ENCODE results near the gene KDM4B. TPM values are rescaled to one million over a fixed set of nuclear protein-coding genes. Genes with fewer than 3 reads are reported as not detected.

KDM4B gene
- total RNA-seq, 2 donors from 2014 or later, result 22.2 to 27.8 TPM

DNA sequence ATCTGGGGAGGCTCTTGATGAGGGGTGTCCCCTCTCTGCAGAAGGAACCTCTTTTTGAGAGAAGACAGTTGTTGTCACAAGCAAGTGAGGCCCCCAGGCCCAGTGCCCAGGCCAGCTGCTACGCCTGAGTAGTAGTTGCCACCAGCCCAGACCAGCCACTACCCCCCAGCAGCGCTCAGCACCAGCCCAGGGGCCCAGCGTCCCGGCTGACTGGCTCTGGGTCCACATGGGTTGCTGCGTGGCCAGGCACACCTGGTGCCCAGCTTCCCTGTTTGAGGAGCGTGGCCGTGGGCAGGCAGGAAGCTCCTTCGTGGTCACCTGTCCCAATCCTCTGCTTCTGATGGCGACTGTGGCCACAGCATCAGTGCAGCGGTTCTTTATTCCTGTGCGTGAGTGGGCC lies 84.7 kb downstream of the KDM4B start:
- no peak for ATAC-seq
- no peak for DNase-seq
- intact Hi-C loops (cut with DNase I), result loop anchor here in 1 of 2 donors (5.0 kb wide), 1 partner anchor 89 kb away; no protein-coding TSS in a partner anchor

DNA sequence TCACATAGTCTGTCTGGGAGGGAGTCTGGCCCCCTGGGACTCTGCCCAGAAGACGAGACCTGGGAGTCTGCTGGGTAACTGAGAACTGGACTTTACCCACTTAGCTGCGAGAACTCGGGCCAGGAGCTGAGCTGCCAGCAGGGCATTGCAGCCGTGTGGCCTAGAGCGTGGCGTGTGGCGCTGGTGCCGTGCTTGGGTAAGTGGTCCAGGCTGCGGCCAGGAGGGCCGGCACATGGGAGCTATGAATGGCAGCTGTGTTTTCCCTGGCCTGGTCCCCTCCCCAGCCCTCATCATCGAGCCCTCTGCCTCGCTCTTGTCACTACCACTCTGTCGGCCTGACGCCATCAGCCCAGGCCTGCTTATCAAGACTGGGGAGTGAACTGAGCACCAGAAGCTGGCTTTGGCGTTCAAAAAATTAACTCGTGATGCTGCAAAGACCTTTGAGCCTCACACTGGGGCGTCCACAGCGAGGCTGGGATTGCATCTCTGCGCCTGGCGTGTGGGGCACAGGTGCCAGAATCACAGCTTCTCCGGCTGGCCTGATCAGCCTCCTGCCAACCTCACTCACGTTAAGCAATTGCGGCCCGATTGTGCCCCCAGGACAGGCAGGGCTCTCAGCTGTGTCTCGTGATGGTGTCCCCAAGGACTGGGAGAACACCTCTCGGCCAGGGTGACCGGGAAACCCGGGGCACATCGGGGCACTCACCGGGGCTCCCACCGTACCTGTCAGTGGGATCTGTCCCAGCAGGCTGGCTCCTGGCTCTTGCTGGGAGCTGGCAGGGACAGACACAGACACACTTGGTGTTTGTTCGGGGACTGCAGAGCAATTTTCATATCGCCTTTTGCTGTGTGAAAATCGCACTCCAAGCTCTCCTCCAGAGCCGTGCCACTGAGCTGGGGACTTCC lies 85.9 kb downstream of the KDM4B start:
- DNase-seq (peak; percentile 62), ATAC-seq (peak; percentile 50 to 58)
- intact Hi-C loops (cut with DNase I), result loop anchor here in 1 of 2 donors (5.0 kb wide), 1 partner anchor 87 kb away; no protein-coding TSS in a partner anchor

DNA sequence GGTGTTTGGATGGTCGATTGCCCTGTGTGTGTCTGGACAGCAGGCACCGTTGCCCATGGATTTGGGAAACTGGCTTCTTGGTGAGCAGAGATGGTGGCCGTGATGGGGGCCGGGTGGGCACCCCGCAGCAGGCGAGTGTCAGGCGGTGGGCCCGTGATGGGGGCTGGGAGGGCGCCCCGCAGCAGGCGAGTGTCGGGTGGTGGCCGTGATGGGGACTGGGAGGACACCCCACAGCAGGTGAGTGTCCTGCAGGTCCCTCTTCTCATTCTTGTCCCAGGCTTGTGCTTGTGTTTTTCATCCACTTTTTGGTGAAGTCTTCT lies 86.5 kb downstream of the KDM4B start:
- ATAC-seq (no peak), DNase-seq (no peak)
- intact Hi-C loops (cut with DNase I), result no loop called here

GRCh38 chr19:5057860-5058259 lies 88.9 kb downstream of the KDM4B start:
- intact Hi-C loops (cut with DNase I), result no loop called here
- ATAC-seq (peak; percentile 5 to 20), DNase-seq (no peak)

- intact Hi-C loops (cut with DNase I), result no loop called here
- DNase-seq, result no peak
- peak in 1 of 2 donors; percentile 4 for ATAC-seq
Measured at GRCh38 chr19:5058521-5059212, 89.8 kb downstream of the KDM4B start.

DNA sequence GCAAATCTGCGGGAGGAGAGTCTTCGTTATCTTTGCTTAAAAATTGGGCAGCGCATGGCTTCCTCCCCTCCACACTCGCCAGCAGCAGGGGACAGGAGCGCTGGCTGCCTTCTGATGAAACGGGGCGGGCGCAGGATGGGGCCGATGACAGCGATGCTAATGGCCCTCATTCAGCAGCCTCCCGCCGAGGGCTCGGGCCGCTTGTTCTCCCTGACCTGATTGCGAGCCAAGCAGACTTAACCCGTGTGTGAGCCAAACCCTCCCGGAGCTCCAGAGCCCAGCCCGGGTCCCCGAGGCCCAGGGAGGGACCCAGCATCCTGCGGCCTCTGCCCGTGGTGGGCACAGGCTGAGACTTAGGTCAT lies 90.3 kb downstream of the KDM4B start:
- DNase-seq (peak; percentile 53), ATAC-seq (peak; percentile 39 to 45)
- intact Hi-C loops (cut with DNase I), result no loop called here

DNA sequence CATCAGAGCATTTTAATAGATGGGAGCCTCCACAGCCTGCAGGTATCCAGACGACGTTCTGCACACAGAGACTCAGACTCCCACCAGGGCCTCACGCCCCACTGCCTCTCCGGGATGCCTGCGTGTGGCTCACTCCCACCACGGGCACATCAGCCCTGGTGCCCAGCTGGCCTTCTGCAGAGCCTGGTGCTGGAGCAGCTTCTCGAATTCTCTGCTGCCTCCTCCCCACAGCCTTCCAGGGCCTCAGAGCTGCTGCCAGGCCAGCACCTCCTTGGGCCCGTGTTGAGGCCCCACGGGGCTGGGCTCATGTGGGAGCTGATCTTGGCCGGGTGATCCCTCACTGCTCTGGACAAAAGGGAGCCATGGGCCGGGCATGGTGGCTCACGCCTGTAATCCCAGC lies 90.9 kb downstream of the KDM4B start:
- DNase-seq (no peak), ATAC-seq (no peak)
- intact Hi-C loops (cut with DNase I), result loop anchor here in 1 of 2 donors (10.0 kb wide), 1 partner anchor 415 kb away; no protein-coding TSS in a partner anchor

DNA sequence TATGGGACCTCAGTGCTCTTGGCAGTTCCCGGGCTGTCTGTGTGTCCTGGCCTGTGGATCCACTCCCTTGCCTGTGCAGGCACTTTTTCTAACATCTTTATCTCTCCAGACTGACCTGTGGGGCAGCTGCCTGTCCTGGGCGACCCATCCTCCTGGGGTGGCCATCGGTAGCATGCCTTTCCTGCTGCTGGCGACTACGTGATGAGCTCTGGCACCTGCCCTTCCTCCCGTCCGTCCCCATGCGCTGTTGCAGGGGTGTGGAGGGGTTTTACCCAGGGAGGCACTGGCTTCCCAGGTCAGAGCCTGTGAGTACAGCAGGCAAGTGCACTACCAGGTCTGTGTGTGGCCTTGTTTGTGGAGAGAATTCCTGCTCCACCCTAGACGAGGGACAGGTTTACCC lies 93.3 kb downstream of the KDM4B start:
- ATAC-seq (no peak), DNase-seq (no peak)
- intact Hi-C loops (cut with DNase I), result loop anchor here in 1 of 2 donors (10.0 kb wide), 1 partner anchor 413 kb away; no protein-coding TSS in a partner anchor

GRCh38 chr19:5062799-5063198 lies 93.9 kb downstream of the KDM4B start:
- intact Hi-C loops (cut with DNase I), result loop anchor here in 1 of 2 donors (10.0 kb wide), 1 partner anchor 412 kb away; no protein-coding TSS in a partner anchor
- no peak for ATAC-seq

DNA sequence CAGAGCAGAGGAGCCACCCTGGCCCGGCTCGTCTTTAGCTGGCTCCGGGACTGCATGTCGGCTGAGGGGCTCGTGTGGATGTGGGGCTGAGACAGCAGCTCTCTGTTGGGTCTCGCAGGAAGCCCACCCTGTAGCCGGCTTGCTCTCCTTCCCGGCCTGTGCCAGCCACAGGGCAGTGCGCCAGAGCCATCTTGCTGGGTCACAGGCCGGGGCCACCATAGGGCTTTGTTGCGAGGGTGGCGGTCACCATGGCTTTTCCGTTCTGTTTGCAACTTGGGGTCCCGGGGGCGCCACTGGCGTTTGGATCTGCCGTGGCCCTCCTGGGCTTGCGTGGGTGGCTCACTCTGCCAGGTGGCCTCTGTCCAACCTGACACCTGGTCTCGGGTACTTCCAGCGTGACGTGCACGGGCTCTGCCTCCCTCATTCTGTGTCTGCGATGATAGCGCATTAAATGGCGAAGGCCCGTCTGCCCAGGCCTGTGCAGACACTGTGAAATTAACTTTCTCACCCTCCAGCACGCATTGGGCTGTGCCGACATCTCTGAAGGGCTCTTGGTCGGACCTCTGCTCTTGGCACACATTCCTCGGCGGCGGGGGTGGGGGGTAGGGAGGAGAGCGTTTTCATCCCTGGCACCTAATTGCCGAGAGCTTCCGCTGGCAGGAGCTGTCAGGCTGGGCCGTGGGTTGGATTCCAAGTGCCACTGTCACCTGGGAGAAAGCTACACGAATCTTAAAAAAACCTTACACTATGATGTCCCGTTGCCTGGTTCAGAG lies 95.1 kb downstream of the KDM4B start:
- intact Hi-C loops (cut with DNase I), result loop anchor here in 1 of 2 donors (10.0 kb wide), 1 partner anchor 411 kb away; no protein-coding TSS in a partner anchor
- DNase-seq (no peak), ATAC-seq (no peak)

More at GRCh38 chr19:5062799-5063198, 93.9 kb downstream of the KDM4B start:
- DNase-seq, result no peak

DNA sequence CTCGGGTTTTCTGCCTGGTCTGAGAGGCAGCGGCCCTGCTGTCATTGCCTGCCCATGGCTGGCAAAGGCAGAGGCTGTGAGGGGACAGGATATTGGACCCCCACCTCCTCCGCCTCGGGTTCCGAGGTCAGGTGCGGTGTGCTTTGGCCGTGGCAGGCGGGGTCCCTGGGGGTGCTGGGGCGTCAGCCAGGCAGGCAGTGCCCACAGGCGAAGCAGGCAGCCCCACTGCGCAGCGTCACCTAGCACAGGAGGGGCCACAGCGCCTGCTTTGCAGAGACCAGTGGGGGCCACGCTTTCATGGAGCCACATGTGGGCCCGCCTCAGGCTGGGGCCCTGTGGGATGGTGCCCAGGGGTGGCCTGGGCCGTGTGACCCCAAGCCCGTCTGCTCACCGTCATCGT lies 96.0 kb downstream of the KDM4B start:
- ATAC-seq, result no peak
- DNase-seq, result no peak
- intact Hi-C loops (cut with DNase I), result loop anchor here in 1 of 2 donors (10.0 kb wide), 1 partner anchor 410 kb away; no protein-coding TSS in a partner anchor

DNA sequence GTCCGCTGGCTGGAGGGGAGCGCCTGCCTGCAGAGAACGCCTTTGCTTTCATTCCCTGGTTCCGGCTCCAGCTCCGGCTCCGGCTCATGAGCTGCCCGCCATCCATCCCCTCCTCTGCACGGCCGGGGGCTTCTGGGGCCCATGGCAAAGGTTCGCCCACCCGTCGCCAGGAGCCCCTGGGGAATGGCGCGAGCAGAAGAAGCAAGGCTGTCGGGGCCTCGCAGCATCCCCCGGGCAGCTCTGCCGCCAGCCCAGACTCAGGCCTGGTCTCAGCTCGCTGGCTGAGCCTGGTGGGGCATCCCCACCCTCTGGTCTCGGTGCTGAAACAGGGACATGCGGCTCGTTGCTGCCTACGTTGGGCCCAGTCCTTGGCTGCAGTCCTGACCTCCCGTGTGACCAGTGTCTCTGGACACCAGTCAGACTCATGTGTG lies 96.8 kb downstream of the KDM4B start:
- no peak for ATAC-seq
- DNase-seq, result no peak
- intact Hi-C loops (cut with DNase I), result loop anchor here in 1 of 2 donors (10.0 kb wide), 1 partner anchor 409 kb away; no protein-coding TSS in a partner anchor

DNA sequence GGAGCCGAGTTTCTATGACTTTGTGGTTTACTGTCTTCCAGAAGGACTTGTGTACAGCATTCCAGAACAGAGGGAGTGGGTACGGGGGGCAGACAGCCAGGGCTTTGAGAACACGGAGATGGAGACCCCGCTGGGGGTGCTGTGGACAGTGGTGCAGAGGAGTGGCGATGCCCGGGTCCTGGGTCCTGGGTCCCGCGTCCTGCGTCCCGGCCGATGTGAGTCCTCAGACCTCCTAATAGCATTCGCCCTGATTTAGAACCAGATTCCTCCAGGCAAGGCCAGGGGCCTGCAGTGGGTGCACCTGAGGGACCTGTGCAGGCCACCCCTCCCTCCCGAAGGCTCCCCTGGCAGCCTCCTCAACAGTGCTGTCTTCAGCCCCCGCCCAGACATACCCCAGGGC lies 97.9 kb downstream of the KDM4B start:
- intact Hi-C loops (cut with DNase I), result loop anchor here in 1 of 2 donors (10.0 kb wide), 1 partner anchor 408 kb away; no protein-coding TSS in a partner anchor
- DNase-seq, result no peak
- ATAC-seq, result no peak

DNA sequence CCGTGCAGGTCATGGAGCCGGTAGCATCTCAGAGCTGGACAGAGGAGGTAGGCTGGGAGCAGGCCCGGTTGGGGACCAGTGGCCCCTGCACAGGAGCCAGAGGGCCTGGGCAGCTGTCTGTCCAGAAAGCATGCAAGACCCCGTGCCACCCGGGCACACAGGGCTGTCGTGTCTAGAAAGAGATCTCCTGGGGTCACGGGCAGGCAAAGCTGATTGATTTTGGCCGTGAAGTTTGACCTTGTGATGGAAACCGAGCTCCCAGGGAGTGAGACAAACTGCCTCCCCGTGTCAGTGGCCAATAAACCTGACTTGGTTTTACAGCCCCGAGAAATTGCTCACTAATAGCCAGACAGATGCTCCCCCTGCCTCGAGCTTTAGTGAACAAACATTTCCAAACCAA lies 98.8 kb downstream of the KDM4B start:
- DNase-seq (no peak), ATAC-seq (no peak)
- intact Hi-C loops (cut with DNase I), result loop anchor here in 1 of 2 donors (10.0 kb wide), 1 partner anchor 407 kb away; no protein-coding TSS in a partner anchor

DNA sequence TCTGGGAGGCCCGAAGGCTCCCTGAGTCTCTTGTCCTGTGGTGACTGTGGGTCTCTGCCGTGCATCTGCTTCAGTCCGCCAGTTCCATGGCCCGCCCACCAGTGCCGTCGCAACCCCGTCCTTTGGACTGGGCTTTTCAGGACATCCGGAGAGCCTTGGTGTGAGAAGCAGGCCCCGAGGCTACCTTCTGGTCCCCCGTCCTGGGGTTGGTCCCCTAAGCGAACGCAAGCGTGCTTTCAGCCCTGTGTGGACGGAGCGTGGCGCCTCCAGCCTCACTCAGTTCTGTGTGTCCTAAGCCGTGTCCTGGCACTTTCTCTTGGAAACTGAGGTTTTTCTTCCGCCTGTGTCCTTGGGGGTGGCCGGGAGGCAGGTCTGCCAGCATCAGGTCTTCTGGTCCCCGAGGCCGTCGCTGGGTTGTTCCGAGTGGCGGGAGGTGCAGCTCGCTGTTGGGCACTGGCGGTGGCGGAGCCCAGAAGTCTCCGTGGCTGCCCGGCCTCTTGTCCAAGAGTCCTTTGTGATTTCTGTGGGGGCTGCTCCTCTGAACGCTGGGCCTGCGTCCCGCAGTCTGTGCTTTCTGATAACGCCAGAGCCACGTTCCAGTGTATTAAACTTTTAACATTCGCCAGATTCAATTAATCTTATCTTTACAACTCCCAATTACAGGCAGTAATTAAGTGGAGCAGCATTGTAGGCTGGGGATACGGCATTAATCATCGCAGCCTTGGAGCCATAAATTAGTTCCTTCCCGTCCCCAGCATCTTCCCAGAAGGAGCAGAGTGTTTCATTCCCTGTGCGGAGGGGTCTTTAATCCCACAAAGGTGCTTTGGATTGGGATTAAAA lies 99.5 kb downstream of the KDM4B start:
- intact Hi-C loops (cut with DNase I), result loop anchor here in 1 of 2 donors (10.0 kb wide), 1 partner anchor 406 kb away; no protein-coding TSS in a partner anchor
- DNase-seq, result no peak
- ATAC-seq, result peak in 1 of 2 donors; percentile 17

- ATAC-seq, result no peak
- DNase-seq, result no peak
- intact Hi-C loops (cut with DNase I), result no loop called here
Measured at GRCh38 chr19:5070331-5070730, 101.4 kb downstream of the KDM4B start.

- DNase-seq (no peak), ATAC-seq (no peak)
- intact Hi-C loops (cut with DNase I), result no loop called here
Measured at GRCh38 chr19:5070930-5071329, 102.0 kb downstream of the KDM4B start.

DNA sequence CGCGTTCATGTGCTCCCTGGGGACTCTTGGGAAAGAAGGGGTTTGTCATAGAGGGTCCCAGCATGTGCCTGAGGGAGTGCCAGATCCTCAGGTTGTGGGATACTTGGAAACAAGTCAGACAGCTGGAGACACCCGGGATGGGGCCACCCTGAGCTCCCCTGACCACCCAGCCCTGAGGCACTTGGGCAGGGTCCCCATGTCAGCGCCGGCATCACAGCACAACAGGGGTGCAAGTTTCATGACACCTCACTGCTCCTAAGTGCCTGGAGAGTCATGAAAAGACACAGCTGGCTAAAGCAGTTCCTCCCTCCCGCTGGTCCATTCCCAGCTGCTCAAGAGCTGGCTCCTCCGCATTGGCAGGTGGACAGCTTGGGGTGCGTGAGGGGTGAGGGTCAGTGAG lies 102.7 kb downstream of the KDM4B start:
- DNase-seq (no peak), ATAC-seq (peak in 1 of 2 donors; percentile 21)
- intact Hi-C loops (cut with DNase I), result no loop called here
